Smooth muscle cell of the pulmonary artery (primary cell): Measurements from ENCODE around the gene SPANXN5. TPM values are rescaled to one million over a fixed set of nuclear protein-coding genes. Genes with fewer than 3 reads are reported as not detected.

Experiments
- total RNA-seq: library from RNA; depleted of rRNA; stranded (reverse); fragments of >200 nt; gene quantifications from 2 replicates; pipeline ENCODE4 v1.2.3, GENCODE V29; 2014

The SPANXN5 gene, protein sequence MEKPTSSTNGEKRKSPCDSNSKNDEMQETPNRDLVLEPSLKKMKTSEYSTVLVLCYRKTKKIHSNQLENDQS
- total RNA-seq, result not detected in 2 replicates

GRCh38 chrX:52797327-52797726 is at the start of gene SPANXN5:
Gene SPANXN5, minus strand, starts transcription at chrX:52797427. Its CDS starts 79 bp downstream, at chrX:52797348.

GRCh38 chrX:52811065-52811625 is 13.9 kb upstream of the SPANXN5 start, which contains the start of gene XAGE5:
Gene XAGE5, plus strand, starts transcription at chrX:52811287. Its CDS starts 1,280 bp downstream, at chrX:52812567.

GRCh38 chrX:52750952-52751351 is 46.3 kb downstream of the SPANXN5 start, which contains the start of gene SSX2B:
Gene SSX2B, plus strand, starts transcription at chrX:52751252. Its CDS starts 1,429 bp downstream, at chrX:52752681.

Other genes starting within 250 kb of the SPANXN5 start
- not detected in 2 replicates for gene SSX7, start 142.5 kb downstream of the SPANXN5 start, total RNA-seq
- gene SSX2, start 90.2 kb downstream of the SPANXN5 start, total RNA-seq, result not detected in 2 replicates
- not detected in 2 replicates for gene SSX2B, start 46.2 kb downstream of the SPANXN5 start, total RNA-seq
- not detected in 2 replicates for gene XAGE5, start 13.9 kb upstream of the SPANXN5 start, total RNA-seq
- gene XAGE3, start 70.7 kb upstream of the SPANXN5 start, total RNA-seq, result not detected in 2 replicates
- 12.3 and 21.7 TPM in 2 replicates for gene FAM156B, start 99.9 kb upstream of the SPANXN5 start, total RNA-seq
- gene FAM156A, start 161.1 kb upstream of the SPANXN5 start, total RNA-seq, result 15.6 and 16.5 TPM in 2 replicates